Fibroblast of upper back skin (primary cell): ENCODE measurements around the gene RPS6KL1.

Experiments
- DNase-seq: peaks from one replicate; pipeline ENCODE4 v3.0.0-alpha.2; 2013

Gene RPS6KL1

DNA sequence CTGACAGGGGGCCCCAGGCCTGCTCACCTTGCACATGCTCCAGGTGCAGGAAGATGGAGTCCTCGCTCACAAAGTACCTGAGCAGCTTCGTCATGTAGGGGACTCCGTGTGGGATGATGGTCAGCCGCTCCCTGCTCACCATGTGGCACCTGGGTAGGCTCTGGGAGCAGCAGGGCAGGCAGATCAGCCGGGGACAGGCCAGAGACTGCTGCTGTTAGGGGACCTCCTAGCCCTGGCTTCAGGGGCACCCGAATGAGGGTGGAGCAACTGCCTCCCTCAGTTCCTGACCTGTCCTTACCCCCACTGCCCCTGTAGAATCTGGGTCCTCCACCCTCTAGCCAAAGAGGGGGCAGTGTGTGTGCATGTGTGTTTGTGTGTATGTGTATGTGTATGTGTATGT lies 11.8 kb downstream of the RPS6KL1 start:
- DNase-seq = no peak

DNA sequence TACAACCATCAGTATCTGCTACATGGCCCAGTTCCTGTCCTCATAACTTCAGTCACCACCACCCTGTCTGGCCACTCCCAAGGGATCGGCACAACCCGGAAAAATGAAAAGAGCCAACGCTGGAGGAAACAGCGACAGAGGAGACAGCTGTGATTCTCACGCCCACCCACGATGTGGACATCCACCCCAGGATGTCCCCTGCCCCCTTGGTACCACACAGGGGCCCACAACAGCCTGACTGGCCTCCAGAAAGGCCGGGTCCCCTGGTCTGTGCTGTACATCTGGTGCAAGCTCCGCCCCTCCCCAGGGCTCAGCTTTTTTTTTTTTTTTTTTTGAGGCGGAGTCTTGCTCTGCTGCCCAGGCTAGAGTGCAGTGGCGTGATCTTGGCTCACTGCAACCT lies 12.5 kb downstream of the RPS6KL1 start:
- DNase-seq = no peak

DNA sequence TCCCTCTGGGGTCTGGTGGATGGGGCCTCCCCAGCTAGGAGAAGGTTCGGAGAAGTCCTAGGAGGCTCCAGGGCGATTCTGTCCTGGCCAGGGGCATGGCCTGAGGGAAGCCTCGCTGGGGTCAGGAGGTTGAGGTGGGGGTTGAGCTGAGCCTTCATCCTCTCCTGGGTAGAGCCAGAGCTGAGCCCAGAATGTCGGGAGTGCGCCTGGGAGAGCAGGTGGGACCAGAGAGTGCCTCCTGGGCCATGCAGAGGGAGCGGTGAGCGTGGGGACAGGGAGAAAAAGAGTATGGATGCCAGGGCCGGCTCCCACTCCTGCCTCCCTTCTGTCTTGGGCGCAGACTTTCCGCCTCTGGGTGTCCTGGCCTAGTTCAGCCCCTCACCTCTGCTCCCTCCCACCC lies 13.1 kb downstream of the RPS6KL1 start:
- DNase-seq = no peak

DNA sequence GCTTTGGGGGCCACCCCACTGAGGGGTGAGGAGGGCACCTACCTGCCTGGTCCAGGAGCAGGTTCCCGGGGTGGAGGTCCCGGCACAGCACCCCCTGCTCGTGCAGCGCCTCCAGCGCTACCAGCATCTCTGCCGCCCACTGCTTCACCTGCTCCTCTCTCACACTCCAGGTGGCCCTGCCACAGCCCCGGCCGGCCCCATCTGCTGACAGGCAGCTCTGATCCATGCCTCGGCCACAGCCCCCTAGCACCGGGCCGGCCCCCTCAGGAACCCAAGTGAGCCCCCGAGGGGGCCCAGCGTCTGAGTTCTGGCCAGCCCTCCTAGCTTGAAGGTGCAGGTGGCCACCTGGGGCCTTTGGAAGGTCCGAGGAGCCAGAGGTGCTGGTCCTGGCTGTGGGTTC lies 13.6 kb downstream of the RPS6KL1 start:
- no peak for DNase-seq

DNA sequence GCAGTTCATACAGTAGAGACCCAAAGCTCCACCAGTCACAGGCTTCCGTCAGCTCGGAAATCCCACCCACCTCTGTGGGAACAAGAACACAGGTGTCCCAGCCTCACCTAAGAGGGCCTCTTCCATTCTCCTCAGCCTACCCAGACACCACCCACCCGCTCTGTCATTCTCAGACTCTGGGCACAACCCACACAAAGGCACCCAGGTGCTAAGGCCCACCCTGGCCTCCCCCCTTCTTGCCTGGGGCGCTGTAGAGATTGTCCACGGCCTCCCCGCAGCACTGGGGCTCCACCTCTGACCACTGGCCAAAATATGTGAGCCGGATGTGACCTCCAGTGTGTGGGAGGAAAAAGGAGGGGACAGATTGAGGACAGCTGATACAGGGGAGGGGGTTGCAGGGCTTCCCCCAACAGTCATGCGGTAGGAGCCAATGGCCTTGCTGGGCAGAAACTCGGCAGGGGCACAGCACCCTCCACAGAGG lies 14.2 kb downstream of the RPS6KL1 start:
- no peak for DNase-seq

DNA sequence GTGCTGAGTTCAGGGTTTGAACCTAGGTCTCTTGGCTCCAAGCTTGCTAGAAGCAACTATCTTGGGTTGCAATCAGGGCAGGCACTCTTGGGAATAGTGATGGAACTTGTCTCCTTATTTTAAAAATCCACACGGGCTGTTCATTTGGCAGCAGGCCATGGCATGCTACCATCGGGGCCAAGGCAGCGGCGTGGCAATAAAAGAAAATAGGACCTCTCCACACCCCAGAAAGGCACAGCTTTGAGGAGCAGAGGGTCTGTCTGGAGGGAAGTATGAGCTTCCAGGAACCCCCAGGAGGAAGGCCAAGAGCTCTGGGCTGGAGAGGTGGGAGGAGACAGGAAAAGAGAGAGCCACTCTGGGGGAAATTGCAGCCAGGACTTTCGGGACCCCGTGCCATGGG lies 15.3 kb downstream of the RPS6KL1 start:
- DNase-seq = no peak

DNA sequence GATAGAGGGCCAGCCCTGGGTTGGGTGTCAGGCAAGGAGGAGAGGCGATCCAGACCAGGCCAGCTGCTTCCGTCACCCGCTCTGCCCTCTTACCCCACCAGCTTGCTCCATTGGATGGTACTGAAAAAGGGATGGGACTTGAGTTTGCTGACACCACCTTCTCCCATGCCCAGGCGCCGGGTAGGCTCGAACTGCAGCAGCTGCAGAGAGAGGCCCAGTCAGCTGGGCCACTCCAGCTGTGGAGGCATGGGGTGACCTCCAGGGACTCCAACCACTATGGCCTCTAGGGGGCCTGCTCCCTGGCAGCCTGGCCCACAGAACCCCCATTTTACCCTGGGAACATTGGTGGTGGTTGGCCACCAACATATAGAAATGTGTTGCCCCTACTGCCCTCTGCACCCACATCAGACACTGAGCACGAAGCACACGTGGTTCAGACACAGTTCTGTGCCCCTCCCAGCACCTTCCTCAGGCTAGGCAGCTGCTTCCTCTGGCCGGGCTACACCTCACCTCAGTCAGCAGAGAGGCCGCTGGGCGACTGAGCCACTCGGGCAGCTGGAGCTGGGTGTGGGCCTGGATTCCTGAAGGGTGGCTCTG lies 16.0 kb downstream of the RPS6KL1 start:
- no peak for DNase-seq

DNA sequence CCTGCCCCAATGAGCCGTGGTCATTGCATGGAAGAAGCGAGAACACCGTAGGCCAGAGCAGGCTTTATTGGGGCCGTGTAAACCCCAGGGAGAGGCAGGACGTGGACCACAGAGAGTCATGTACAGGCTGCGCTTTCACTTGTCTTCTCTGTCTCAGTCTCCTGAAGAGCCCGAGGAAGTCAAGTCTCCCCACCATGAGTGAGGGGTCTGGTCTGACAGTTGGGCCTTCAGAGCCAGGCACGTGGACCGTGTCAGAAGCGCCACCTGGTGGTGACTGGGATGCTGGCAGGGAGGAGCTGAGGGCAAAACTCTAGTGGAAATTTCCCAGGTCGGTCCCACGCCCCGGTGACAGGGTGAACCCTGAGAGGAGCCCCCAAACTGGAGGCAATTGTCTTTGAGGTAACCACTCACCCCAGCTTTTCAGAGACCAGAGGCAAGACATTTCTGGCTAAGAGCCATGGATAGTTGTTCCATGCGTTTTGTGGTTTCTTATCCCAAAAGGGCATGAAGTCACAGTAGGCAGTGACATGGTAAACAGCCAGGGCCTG lies 17.4 kb downstream of the RPS6KL1 start:
- DNase-seq = peak; percentile 51

DNA sequence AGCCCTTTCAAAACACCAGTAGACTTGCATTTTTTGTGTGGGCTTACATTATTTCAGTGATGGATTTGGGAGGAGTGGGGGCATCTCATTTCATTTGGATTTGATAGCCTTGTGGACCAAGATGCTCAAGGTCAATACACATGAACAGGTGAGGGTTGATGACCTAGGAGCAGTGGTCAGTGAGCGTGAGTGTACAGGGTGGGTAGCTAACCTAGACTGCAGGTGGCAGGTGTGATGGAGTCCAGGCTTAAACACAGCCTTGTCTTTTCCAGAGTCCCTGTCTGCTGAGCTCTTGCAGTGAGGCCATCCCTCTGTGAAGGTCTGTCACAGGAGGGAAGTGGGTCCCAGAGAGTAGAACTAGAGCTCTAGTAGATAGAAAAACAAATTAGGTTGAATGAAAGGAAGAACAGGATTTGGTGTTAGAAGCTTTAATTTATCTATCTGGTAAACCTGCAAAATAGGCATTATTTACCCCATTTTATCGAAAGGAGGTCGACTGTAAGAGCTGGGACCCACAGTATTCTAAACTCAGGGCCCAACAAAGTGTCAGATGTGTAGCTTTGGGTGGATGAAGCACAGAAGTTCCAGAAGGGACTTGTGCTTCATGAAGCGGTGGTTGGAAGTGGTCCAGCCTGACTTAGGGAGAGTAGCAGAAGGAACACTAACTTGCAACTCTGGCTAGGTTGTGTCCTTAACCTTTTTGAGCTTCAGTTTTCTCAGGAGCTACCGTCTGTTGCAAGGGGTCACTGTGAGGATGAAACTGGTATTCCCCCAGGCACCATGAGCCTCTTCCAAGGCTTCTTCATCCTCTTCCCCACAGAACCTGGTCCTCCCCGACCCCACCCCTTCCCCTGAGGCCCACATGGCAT lies 18.2 kb downstream of the RPS6KL1 start:
- no peak for DNase-seq

DNA sequence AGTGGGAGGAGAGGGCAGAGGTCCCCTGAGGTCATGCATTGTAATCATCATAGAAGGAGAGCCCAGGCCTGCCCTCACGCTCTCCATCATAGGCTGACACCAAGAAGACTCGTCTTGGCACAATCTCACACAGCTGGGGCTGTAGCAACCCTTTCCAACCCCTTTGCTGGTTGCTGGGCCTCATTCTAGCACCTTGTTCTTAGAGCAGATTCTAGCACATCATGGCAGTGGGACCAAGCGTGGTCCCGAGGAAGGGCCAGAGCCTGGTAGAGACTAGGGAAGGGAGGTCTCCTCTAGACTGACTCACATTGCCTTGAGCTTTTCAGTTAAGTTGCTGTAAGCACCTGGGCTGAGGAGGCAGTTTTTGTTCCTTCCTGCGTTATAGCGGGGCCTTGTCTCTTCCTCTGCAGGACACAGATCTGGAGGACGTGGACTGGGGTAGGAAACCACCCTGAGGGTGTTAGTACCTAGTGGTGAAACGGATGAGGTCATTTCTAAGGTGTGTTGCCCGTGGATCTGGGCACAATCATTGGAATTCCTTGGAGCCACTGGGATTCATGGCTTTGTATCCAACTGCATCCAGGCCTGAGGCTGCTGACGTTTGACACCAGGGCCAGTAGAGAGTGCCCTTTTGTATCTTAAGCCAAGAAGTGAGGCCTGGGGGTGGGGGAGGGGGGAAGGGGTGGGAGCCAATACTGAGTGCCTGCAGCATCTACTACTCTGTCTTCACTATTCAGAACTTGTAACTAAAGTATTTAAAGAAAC lies 19.9 kb downstream of the RPS6KL1 start:
- no peak for DNase-seq

DNA sequence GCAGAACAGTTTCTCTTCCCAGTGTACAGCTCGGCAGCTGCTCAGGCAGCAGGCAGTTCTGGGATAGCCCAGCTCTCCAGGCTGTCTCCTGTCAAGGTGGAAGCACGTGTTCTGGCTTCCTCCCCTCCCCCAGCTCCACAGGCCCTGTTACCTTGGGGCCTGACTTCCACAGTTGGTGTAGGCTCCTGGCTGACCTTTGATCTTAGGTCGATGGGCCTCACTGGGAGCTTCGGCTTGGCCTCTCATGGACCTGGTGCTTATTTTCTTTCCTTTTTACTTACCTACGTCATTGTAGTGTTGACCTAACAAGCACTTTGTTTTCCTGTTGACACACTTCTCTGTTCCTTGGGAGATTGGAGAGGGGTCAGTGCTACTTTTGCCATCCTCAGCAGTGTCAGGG lies 24.4 kb downstream of the RPS6KL1 start:
- DNase-seq = no peak

DNA sequence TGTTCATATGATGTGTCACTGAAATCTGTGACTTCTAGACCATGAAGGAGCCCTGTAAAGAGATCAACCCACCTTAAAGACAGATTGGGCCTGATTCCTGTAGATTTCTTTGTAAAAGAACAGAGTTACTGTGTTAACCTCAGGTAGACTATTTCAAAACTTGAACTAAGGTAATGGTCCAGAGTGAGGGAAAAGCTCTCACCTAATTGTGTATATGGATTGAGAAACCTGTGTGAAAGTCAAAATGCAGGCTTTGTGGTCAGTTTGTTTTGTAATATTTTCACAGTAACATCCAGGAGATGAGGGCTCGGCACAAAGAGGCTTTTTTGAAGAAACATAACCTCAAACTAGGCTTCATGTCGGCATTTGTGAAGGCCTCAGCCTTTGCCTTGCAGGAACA lies 25.0 kb downstream of the RPS6KL1 start:
- DNase-seq = no peak

DNA sequence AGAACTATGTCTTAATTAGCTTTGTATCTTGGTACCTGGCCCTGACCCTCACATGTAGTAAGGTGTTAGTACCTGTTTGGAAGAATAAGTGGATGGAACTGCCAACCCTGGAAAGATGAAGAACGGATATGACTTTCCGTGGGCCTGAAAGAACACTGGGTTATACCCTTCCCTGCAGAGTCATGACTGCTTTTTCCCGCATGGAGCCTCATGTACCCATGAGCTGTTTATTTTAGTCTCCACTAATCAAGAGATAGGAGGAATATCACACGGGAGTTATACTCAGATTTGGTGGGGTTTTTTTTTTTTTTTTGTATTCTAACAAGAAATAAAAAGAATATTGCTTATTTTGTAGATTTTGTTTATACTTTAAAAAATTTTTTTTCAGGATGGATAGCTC lies 25.4 kb downstream of the RPS6KL1 start:
- no peak for DNase-seq

DNA sequence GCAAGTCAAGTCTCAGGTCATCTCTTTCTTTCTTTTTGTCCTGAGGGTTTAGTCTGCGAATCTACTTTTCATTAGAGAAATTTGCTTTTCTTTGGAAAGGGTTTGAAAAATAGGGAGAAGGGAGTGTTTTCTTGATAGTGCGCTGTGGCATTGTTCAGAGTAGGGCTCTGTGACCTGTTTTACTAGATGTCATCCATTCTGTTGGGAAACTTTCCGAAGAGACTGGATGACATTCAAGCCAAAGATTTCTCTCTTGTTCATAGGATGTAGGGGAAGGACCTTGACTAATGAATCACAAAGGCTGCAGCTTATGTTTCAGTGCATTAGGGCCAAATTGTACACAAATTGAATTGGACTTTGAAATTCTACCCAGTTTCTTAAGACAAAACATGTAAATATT lies 26.7 kb downstream of the RPS6KL1 start:
- DNase-seq = no peak

DNA sequence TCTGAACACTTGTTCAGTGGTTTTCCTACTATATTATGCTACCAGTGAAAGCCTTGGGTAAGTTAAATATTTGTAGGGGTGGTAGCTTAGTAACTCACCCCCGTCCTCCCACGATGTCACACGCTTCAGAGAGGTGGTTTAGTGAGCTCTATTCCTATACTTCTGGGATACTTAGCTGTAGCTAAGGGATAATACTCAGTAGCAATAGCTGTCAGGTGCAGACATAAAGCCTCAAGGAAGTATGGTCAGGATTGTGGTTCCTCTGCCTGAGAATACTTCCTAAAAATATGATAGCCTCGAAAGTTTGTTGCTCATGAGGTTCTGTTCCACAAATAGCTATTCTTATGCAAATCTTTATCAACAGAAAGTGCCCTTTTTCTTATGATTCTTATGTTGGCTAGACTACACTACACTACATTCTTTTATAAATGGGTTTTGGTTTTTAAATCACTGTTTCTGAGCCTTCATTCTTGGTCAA lies 29.4 kb downstream of the RPS6KL1 start:
- no peak for DNase-seq

DNA sequence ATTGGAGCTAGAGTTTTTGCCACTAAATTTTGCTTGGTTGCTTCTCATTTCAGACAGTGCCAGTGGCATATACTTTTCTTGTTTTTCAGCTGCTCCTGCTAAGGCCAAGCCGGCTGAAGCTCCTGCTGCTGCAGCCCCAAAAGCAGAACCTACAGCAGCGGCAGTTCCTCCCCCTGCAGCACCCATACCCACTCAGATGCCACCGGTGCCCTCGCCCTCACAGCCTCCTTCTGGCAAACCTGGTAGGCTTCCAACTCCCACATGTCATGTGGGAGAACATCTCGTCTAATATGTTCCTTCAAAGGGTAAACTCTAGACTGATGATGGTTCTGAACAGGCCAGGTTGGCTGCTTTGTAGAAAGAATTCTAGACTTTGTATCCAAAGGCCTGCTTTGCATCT lies 30.3 kb downstream of the RPS6KL1 start:
- DNase-seq = no peak

DNA sequence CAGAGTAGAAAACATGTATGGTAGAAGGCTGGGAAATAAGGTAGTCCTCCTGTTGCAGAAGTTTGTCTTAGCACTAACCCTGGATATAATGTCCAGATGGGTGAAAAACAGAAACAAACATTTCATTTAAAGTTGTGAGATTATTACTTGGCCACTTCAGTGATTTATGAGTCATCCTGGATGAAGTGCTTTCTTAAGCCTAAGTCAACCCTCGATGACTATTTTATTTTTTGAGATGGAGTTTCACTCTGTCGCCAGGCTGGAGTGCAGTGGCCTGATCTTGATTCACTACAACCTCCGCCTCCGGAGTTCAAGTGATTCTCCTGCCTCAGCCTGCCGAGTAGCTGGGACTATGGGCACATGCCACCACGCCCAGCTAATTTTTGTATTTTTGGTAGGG lies 31.2 kb downstream of the RPS6KL1 start:
- DNase-seq = no peak

DNA sequence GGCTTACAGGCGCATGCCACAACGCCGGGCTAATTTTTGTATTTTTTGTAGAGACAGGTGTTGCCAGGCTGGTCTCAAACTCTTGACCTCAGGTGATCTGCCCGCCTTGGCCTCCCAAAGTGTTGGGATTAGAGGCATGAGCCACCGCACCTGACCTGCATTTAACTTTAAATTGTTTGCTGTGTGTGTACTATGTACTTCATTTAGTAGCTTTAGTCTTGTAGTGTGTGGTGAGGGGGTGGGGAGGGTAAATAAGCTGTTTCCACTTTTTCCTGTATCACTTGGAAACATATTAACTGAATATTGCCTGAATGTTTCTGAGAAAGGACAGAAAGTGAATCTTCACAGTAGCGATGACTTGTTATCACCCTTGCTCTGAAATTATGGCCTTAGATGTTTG lies 32.8 kb downstream of the RPS6KL1 start:
- DNase-seq = no peak

DNA sequence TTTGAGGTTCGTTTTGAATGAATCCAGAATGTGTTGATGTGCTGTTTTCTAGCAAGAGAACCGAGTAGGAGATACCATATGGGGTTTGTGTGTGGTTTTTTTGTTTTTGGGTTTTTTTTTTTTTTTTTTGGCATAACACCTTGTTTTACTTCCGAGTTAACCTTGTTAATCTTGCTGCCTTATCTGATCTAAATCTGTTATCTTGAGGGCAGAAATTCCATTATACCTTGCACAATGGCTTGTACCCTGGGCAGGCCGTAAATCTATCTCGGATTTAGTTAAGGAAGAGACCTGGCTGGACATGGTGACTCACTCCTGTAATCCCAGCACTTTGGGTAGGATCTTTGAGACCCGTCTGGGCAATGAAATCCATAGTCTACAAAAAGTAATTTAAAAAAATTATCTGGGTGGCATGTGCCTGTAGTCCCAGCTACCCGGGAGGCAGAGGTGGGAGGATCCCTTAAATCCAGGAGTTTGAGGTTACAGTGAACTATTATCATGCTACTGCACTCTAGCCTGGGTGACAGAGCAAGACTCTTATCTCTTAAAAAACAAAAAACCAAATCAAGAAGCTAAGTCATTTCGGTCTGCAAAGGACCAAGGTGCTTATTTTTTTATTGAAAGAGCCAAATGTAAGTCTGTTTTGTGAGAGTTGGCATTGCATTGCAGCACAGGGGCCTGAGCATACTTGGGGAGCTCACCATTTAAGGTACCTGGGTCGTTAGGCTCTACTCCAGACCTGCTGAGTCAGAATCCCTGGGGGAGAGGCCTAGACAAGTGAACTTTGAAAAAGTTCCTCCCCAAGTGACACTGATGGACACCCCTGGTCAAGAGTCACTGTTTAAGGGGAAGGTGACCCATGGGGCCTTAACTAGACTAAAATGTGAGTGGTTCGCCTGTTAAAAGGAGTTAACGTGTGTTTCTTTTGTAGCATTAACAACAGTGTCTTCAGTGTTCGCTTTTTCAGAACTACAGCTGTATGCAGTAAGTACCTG lies 34.6 kb downstream of the RPS6KL1 start:
- DNase-seq = peak; percentile 44

DNA sequence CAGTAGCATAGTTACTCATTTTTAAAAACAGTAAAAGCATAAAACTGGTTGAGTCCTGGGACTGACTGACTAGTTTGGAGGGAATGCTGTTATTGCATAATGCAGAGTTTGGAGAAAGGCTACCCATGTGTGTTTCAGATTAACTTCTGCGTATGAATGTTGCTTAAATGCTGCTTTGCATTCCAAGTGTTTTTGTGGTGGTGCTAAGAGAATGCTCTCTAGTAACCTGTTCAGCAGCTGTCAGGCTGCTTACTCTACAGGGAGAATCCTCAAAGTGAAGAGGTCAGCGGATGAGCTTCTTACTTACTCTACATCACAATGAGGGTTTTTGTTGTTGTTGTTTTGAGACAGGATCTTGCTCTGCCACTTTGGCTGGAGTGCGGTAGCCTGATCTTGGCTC lies 37.1 kb downstream of the RPS6KL1 start:
- DNase-seq = peak; percentile 96

DNA sequence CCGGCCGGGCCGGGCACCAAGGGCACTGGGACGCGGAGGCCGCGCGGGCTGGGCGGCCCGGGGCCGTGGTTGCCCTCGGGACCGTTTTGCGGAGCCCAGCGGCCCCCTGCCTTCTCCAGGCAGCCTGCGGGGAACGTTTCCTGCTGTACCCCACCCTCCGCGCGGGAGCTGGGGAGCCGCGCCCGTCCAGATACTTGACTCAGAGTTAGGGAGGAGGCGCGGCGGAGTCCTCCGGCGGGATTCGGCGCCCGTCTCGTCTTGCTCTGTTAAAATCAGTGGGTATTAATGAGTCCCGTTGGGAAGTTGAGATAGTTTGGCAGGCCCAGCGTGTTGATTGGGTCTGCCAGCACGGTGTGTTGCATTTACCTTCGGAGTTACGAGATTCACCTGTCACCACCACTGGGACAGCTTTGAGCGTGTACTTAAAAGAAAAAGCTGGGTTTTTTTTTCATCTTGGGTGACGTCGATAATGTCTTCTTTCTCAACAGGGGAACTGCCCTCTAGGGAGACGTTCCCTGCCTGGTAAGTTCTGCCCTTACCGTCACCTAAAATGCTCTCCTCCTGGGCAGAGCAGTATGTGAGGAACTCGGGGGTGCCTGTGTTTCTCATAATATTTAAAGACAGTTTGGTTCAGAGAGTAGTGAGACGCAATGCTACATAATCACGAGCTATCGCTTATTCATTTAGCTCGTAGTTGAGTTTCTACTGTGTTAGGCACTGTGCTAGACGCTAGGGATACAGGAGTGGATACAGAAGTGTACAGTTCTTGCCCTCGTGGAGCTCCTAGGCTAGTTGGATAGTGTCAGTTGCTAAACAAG lies 40.7 kb downstream of the RPS6KL1 start:
- DNase-seq = no peak
